ENCODE data around the gene NOL6. TPM values are rescaled to one million over a fixed set of nuclear protein-coding genes. Genes with fewer than 3 reads are reported as not detected.
"Not testable (repeated sequence)": the region's sequence is repeated elsewhere in the genome, so short reads cannot be mapped to it uniquely, and the experiment has no call there.

The NOL6 gene
- total and polyA plus RNA-seq, 8 donors, result 10.7 to 43.6 (median 19.3) TPM

DNA sequence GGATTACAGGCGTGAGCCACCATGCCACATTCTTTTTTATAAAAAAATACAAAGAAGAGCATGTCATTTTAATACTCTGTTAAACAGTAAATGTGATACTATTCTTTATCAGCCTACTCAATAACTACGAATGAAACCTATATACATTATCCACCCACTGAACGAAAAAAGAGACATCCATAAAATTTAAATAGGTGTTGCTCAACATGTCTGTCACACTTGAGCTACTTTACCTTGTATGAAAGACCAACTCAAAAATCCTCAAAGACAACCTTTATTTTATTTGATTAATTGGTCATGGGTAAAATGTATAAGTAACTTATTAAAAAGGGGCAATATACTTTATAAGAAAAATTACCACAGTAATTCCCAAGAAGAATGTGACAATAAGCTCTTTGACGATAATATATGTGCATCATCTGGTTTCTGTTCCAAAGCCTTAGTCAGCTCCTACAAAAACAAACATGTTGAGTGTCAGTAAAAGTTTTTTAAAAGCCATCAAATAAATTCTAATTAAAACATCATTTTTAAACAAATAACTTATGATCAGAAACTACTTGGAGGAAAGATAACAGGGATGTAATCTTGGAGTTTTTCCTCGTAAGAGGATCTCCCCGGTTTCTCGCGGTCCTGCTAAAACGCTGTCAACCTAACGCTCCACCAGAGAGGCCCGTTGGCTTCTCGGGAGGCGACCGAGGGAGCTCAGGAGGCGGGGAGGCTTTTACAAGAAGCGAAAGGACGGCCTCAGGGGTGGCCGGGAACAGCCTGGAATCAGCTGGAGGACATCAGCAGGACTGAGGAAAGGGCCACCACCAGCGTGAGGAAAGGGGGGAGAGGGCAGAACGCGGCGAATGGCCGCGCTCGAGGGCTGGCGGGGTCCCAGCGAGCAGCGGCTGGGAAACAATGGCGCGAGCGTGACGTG is 36.8 kb upstream of the NOL6 start:
- 8 to 10% (median 8%) methylated on average over 25 to 32 of the region's 32 CpGs for WGBS, 5 donors
- Histone ChIP-seq H3K9me3 (no peaks in the 10 kb centered on the region), H3K4me1 (peaks cover 0 to 7% (median 3%) of the 10 kb centered on the region in 4 donors), H3K27me3 (no peaks in the 10 kb centered on the region), H3K36me3 (no peaks in the 10 kb centered on the region), H3K4me3 (peak overlapping the region; percentile 48 to 74 (median 58)), H3K27ac (peak overlapping the region; percentile 63 to 88 (median 84))
- intact Hi-C loops (cut with DNase I; ENCODE audit: low total_unique reads), result no loop called here
- DNase-seq, result peak; percentile 56 to 88
- TF ChIP-seq EP300 (IDR thresholded peaks at IDR 0.05) (no peak), POLR2AphosphoS5 (IDR thresholded peaks at IDR 0.05) (peak in 2 of 3 donors; percentile 12 to 24), POLR2A (IDR thresholded peaks at IDR 0.05) (no peak)
- TF ChIP-seq, protein P1, sequence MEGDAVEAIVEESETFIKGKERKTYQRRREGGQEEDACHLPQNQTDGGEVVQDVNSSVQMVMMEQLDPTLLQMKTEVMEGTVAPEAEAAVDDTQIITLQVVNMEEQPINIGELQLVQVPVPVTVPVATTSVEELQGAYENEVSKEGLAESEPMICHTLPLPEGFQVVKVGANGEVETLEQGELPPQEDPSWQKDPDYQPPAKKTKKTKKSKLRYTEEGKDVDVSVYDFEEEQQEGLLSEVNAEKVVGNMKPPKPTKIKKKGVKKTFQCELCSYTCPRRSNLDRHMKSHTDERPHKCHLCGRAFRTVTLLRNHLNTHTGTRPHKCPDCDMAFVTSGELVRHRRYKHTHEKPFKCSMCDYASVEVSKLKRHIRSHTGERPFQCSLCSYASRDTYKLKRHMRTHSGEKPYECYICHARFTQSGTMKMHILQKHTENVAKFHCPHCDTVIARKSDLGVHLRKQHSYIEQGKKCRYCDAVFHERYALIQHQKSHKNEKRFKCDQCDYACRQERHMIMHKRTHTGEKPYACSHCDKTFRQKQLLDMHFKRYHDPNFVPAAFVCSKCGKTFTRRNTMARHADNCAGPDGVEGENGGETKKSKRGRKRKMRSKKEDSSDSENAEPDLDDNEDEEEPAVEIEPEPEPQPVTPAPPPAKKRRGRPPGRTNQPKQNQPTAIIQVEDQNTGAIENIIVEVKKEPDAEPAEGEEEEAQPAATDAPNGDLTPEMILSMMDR (IDR thresholded peaks at IDR 0.05), result no peak

DNA sequence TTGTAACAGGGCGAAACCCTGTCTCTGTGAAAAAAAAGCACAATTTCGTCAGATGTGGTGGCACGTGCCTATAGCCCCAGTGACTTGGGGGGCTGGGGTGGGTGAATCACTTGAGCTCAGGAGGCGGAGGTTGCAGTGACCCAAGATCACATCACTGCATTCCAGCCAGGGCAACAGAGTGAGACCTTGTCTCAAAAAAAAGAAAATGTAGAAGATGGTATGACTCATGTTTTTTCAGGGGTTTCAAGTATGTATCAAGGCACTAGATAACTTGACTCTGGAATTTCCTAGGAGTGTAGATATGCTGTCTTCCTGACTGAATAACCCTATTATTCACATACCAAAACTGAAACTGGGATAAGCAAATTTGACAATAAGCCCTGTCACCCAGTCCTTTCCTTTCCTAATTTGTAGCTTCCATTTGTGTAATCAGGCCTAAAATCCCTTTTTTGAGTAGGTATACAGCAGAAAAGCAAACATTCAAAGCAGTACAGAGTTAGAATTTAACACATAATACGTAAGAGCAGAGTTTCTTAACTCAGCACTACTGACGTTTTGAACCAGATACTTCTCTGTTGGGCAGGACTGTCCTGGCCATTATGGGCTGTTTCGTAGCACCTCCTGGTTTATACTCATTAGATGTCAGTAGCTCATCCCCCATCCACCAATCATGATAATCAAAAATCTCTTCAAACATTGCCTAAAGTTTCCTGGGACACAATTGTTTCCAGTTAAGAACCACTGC is 33.1 kb upstream of the NOL6 start:
- H3K9me3 ChIP-seq, result no peaks in the 10 kb centered on the region
- TF ChIP-seq POLR2AphosphoS5 (IDR thresholded peaks at IDR 0.05) (no peak), POLR2A (IDR thresholded peaks at IDR 0.05) (no peak), EP300 (IDR thresholded peaks at IDR 0.05) (no peak)
- TF ChIP-seq, protein P1 (IDR thresholded peaks at IDR 0.05), result no peak
- no peaks in the 10 kb centered on the region for H3K27me3 ChIP-seq
- 67 to 86% (median 77%) methylated on average over 7 of the region's 7 CpGs for WGBS, 5 donors
- no peak overlapping the region for H3K4me3 ChIP-seq
- intact Hi-C loops (cut with DNase I; ENCODE audit: low total_unique reads), result no loop called here
- no peak for DNase-seq
- no peak overlapping the region for H3K27ac ChIP-seq
- H3K4me1 ChIP-seq, result peaks cover 0 to 7% (median 3%) of the 10 kb centered on the region in 4 donors
- no peaks in the 10 kb centered on the region for H3K36me3 ChIP-seq

DNA sequence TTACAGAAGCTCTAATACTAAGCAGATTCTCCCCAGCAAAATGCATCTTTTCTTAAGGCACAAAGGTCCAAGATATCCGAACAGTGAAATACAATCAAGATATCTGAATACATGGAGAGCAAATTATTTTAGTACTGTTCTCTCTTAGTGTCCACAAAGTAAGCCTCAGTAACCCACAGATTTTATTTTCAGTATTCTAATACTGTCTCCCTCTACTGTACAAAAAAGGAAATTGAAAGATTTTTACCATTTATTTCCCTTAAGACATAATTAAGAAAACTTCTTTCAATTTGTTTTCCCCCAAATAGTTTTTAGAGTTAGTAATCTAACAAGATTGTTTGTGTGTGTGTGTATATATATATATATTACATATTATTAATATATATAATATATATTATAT is 24.7 kb upstream of the NOL6 start:
- H3K4me1 ChIP-seq, result no peaks in the 10 kb centered on the region
- no peak for DNase-seq
- intact Hi-C loops (cut with DNase I; ENCODE audit: low total_unique reads), result no loop called here
- no peak overlapping the region for H3K4me3 ChIP-seq
- H3K36me3 ChIP-seq, result no peaks in the 10 kb centered on the region
- no peaks in the 10 kb centered on the region for H3K9me3 ChIP-seq
- no peaks in the 10 kb centered on the region for H3K27me3 ChIP-seq
- no peak overlapping the region for H3K27ac ChIP-seq
- WGBS, 5 donors, result 43 to 57% (median 50%) methylated on average over 1 of the region's 1 CpG
- no peak for TF ChIP-seq POLR2AphosphoS5 (IDR thresholded peaks at IDR 0.05)
- no peak for TF ChIP-seq EP300 (IDR thresholded peaks at IDR 0.05)
- TF ChIP-seq, protein P1 (IDR thresholded peaks at IDR 0.05), result no peak
- no peak for TF ChIP-seq POLR2A (IDR thresholded peaks at IDR 0.05)

DNA sequence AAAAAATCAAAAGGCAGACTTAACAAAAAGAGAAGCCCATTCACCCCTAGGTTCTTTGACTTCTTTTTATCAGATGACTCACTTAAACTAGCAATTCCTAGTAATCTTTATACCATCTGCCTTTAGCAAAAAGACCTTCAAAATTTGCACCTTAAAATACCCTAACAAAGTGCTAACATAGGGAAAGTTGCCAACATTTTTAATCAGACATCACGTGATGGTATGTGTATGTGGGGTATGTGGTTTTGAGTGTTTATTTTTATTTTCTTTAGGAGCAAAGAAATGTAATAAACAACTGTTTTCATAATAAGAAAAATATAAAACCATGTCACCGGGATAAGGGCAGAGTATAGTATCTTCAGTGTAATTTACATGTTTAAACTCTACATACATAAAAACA is 20.1 kb upstream of the NOL6 start:
- H3K27ac ChIP-seq; H3K9me3 ChIP-seq; H3K27me3 ChIP-seq; H3K36me3 ChIP-seq; intact Hi-C loops (cut with DNase I; ENCODE audit: low total_unique reads); DNase-seq; H3K4me3 ChIP-seq; H3K4me1 ChIP-seq: not testable (repeated sequence)
- WGBS, 5 donors, result 26 to 50% (median 27%) methylated on average over 2 of the region's 2 CpGs

Measured in stomach (tissue), 9 donors.